ENCODE results near the gene MPP3.
"Not testable (repeated sequence)": the region's sequence is repeated elsewhere in the genome, so short reads cannot be mapped to it uniquely, and the experiment has no call there.

Gene MPP3

DNA sequence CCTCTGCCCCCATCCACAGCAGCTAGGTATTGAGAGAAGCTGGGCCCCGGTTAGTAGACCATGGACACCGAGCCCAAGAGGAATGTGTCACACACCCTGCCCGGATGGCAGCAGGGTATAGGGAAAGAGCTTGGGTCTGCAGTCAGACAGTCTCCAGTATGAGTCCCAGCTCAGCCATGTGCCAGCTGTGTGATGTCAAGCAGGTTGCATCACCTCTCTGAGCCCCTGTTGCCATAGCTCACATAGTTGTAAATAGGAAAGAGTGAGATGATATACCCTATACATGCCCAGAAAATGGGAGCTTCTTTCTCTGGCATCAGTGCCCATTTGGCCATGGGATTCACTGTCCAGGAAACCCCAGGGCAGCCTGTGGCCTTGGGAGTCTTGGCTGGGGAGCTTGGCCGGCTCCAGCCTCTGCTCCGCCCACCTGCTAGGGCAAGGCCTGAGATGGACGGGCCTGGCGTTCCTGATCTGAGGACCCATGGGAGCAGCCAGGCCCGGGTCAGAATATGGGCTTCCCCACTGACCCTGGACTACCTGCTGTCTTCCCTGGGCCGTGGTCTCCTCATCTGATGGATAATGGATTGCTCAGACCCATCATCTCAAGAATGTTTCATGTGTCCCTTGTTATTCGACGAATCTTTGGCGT is 27.3 kb upstream of the MPP3 start:
- no peak for DNase-seq

DNA sequence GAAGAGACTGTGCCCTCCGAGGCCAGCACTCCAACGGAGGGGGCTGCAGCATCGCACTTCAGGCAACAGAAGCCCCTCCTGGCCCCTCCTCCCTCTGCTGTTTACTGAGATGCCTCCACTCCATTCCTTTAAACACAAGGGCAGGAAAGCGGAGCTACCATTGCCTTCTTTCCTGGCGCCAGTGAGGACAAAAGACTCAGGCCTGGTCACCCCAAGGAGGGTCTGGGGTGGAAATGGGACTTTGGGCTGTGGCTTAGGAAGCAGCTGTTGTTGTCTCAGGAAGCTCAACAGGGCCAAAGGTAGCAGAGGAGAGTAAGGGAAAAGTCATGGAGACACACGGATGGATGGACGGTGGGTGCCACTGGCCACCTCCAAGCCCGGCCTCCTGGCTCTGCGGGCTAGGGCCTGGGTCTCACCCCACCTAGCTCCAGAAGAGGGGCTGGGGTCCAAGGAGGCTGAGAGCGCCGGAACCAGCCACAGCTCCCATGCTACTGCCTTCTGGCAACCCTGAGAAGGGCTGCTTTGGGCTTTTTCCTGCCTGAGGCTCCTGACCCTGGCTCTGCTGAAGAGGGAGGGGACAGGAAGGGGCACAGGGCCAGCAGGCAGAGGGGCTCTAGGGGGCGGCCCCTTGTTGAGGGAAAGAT is 25.1 kb upstream of the MPP3 start:
- no peak for DNase-seq

DNA sequence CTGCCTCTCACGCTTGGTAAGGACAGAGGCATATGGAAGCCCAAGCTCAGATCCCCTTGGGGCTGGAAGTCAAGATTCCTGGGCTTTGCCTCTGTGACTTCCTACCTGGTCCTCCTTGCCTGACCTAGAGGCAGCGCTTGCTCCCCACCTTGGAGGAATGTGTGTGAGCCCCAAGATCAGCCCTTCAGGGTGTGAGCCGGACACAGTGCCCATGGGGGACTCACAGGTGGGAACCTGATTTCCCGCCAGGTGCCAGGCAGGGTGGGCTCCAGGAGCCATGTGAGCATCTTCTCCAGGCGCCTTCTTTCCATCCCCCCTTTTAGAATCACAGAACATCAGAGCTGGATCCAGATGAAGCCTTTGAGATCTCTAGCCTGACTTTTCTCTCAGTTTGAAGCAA is 24.2 kb upstream of the MPP3 start:
- DNase-seq, result no peak

DNA sequence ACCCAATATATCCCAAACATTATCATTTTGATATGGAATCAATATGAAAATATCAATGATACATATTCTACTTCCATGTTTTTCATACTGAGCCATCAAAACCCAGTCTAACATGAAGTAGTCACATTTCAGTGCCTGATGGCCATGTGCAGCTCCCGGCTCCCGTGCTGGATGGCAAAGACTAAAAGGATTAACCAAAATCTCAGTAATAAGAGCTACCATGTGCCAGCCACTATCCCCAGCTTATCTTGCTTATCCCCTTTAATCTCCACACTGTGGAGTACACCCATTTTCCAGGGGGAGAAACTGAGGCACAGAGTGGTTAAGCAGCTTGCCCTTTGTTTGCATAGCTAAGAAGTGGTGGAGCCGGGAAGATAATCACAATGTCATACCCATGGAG is 23.2 kb upstream of the MPP3 start:
- no peak for DNase-seq

GRCh38 chr17:43855061-43855460 is 22.1 kb upstream of the MPP3 start:
- DNase-seq, result no peak

DNA sequence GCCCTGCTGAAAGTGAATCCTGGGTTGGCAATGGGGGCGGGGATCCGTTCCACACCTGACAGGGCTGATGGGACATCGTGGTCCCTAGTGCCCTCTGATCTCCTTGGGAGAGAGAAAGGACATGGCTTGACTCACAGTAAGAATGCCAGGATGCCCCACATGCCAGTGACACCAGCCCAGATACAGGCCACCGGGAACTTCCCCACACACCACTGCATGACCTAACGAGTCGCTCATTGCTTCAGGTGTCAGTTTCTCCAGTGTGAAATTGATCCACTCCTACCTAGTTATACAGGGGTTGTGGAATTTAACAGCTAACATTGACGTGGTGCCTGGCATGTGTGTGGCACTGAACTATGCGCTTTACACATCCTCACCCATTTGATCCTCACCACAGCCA is 21.6 kb upstream of the MPP3 start:
- no peak for DNase-seq

DNA sequence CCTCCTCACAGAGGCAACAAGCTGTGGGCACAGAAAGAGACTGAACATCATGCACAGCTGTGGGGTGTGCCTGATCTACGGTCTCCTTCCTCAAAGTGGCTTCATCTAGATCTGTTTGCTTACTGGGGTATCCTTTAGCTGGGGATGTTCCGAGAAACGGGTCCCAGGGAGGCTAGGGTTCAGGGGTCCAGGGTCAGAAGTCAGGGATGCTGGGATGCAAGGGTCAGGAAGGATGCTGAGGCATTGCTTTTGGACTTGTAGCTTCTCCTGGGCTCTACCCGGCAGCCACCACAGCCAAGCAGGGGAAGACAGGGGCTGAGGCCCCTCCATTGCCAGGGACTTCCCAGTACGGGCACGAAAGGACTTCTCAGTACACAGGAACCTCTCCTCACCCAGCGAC is 20.6 kb upstream of the MPP3 start:
- no peak for DNase-seq

DNA sequence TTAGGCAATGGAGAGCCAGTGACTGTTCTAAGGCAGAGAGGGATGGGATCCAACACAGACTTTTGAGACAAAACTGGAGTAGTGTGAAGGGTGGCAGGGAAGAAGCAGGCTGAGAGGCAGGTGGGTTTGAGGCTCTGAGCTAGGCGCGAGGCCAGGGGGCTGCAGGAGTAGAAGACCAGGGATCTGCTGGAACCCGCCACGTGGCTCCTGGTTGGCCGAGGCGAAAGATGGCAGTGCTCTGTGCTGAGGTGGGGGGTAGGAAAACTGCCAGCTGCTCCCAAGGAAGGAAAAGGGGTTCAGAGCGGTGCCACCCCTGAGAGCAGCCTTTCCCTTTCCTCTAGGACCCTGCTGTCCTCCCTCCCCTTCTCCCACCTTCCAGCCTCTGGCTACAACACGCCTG is 19.6 kb upstream of the MPP3 start:
- DNase-seq, result no peak

- DNase-seq, result no peak
These were observed 16.2 kb upstream of the MPP3 start for GRCh38 chr17:43849116-43849515.

DNA sequence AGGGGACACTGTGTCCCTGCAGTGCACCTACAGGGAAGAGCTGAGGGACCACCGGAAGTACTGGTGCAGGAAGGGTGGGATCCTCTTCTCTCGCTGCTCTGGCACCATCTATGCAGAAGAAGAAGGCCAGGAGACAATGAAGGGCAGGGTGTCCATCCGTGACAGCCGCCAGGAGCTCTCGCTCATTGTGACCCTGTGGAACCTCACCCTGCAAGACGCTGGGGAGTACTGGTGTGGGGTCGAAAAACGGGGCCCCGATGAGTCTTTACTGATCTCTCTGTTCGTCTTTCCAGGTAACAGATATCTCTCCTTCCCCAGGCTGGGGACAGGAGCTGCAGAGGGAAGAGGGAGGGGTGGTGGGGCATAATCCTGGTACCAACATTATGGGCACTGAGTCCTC is 15.7 kb upstream of the MPP3 start:
- no peak for DNase-seq

DNA sequence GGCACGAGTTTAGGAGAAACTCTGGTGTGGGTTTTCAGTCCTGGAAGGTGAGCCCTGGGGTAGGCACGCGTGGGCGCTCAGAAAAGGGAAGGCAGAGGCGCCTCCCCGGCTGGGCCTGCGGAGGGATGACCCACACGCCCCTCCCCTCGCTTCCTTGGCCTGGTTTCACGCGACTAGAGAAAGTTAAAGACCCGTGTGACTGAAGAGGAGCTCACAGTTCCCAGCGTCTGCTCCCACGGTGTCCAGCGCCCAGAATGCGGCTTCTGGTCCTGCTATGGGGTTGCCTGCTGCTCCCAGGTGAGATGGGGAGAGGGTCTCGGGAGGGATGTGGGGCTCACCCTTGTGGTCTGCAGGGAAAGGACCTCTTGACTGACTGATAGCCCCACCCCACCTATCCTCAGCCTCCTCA is 14.0 kb upstream of the MPP3 start, which contains the start of gene CD300LG:
Gene CD300LG (plus strand): TSS at position 214 of the 409 bp plus-strand sequence. CDS start 41 bp downstream, at position 255.
- DNase-seq, result no peak

DNA sequence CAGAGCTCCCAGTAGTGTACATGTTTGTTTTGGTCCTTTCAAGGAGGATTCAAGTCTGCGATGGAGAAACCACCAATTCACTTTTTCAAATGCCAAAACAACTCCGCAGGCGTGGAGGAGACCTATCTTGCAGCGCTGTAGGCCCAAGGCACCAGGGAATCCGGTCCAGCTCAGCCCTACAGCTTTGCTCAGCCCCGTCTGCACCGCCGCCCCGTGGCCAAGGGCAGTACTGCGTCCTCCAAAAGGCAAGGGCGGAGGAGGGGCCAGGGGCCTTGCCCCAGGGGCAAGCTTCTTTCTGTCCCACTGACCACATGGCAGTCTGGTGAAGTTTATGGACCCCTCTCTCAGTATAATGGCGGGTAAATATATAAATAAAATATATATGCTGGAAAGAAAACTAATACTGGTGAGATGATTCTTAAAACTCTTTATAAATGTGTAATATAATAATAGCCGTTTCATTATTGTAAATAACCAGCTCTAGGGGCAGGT is 13.3 kb upstream of the MPP3 start:
- DNase-seq, result peak; percentile 74

DNA sequence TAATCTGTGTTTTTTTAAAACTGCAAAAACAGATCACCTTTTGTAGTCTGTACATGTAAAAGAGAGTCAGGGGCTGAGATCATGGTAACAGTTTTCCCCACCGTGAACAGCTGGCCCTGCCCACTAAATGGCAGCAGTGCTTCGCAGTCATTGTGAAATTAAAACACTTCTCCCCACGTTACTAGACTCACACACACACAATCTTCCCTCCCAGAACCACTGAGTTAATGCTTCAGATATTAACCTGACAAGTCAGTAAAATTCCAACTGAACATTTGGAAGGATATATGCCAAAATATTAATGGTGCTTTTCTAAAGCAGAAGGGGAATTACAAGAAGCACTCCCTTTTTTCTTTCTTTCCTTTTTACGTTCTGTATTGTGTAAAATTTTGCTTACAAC is 12.8 kb upstream of the MPP3 start:
- DNase-seq, result no peak

- DNase-seq, result no peak
These were observed 11.3 kb upstream of the MPP3 start for GRCh38 chr17:43844241-43844640.

- DNase-seq, result no peak
These were observed 10.0 kb upstream of the MPP3 start for GRCh38 chr17:43842975-43843325.

- not testable (repeated sequence) for DNase-seq
These were observed 9.4 kb upstream of the MPP3 start for GRCh38 chr17:43842091-43842974.

- no peak for DNase-seq
These were observed 8.3 kb upstream of the MPP3 start for GRCh38 chr17:43841282-43841681.

DNA sequence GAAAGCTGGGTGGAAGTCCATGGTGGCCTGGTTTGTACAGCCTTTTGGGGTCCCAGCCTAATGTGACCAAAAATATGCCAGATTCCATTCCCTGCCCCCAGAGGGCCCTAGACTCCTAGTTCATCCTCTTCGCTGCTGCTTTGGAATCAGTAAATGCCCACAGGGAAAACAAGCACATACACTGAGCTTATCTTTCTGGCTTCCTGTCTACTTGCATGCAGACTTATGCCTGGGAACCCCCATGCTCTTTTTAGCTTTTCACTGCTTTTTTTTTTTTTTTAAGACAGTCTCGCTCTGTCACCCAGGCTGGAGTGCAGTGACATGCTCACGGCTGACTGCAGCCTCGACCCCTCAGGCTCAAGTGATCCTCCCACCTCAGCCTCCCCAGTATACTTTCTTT is 7.9 kb upstream of the MPP3 start:
- no peak for DNase-seq

GRCh38 chr17:43839670-43840108 is 6.7 kb upstream of the MPP3 start:
- DNase-seq, result no peak

- DNase-seq, result no peak
These were observed 1.2 kb upstream of the MPP3 start for GRCh38 chr17:43834106-43834505.

- no peak for DNase-seq
These were observed 574 bp downstream of the MPP3 start for GRCh38 chr17:43832168-43832975.

DNA sequence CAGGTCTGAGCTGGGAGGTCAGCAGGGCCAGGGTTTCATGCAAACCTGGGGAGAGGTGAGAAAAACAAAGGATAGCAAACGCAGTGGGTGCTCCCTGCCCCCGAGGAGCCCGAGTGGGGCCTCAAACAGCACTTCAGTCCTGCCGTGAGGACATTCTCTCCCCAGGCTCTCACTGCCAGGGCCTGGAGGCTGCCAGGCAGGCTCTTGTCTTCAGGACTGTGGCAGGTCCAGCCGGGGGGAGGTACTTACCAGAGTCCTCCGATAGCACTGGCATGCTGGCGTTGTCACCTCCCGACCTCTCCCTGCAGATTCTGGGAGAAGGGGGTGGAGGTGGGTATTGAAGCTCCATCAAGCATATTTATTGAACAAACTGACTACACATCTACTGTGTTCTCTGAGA is 1.3 kb downstream of the MPP3 start:
- no peak for DNase-seq
